H54 (cell line): ENCODE data around the gene EFNA5.

Experiments
- DNase-seq: peaks from one replicate; pipeline ENCODE4 v3.0.0; 2011; ENCODE audit warnings: low spot score, mixed read lengths; ENCODE audit not compliant: insufficient read length
- FAIRE-seq: peaks from 3 replicates; lab custom pipeline; 2011; peaks lifted over from hg19 to GRCh38; lab: Jason Lieb, UNC
- POLR2A ChIP-seq: IDR thresholded peaks from 2 replicates; pipeline ENCODE4 v1.6.1; 2011; ENCODE audit warnings: low read depth, mild to moderate bottlenecking, low read length

Gene EFNA5

DNA sequence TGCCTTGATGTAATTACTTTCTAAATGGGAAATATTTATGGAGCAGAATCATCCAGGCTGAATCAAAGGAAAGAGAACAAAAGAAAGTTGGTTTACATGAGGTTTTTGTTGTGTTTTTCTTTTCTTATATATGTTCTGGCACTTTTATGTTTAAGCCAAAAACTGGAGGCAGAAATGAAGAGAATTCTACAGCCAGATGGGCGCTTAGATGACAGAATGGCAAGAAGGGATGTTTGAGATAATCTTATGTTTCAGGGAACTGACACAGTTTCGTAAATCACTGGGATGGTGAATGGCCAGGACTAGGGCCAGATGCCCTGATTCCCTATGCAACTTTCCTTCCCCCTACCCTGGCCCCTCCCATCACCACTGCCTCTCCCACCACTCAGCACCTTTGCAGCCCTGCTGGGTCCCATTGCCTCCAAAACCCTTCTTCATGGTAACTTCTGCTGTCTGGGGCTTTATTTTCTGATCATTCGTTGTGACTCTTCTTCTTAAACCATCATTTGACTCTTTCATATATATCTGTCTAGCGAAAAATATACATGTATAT is 111.8 kb downstream of the EFNA5 start:
- FAIRE-seq (no peak), DNase-seq (no peak)
- no peak for TF ChIP-seq POLR2A

DNA sequence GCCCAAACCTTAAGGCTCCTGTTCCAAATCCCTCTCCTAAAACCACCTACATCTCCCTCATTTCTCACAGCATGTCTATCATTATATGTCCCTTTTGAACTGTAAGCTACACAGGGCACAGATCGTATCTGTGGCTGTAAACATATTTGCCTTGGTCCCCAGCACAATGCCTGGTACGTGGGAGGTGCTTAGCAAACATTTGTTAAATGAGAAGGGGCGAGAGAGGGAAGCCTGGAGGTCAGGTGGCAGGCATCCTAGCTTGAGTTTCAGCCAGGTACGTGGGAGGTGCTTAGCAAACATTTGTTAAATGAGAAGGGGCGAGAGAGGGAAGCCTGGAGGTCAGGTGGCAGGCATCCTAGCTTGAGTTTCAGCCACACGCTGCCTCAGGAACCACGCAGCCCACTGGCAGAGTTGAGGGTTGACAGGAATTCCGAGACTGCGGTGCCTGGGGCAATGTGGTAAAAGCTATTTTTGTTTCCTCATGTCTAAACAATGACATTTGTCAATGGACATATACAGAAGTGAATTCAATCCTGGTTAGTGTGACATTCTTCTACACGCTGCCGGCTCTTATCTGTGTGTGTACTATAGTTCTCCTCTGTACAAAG is 113.6 kb downstream of the EFNA5 start:
- no peak for TF ChIP-seq POLR2A
- DNase-seq (peak; percentile 31), FAIRE-seq (peak; percentile 87)

DNA sequence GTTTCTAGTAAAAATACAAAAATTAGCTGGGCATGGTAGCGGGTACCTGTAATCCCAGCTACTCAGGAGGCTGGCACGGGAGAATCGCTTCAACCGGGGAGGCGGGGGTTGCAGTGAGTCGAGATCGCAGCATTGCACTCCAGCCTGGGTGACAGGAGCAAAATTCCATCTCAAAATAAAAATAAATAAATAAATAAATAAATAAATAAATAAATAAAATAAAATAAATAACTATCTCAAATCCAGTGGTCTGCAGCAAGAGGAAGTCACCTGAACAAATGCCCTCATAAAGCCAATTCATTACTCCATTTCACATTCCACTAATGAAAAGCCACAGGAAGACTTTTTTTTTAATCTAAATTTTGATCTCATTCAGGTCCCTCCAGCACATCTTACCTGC is 114.2 kb downstream of the EFNA5 start:
- no peak for TF ChIP-seq POLR2A
- DNase-seq (no peak), FAIRE-seq (no peak)

DNA sequence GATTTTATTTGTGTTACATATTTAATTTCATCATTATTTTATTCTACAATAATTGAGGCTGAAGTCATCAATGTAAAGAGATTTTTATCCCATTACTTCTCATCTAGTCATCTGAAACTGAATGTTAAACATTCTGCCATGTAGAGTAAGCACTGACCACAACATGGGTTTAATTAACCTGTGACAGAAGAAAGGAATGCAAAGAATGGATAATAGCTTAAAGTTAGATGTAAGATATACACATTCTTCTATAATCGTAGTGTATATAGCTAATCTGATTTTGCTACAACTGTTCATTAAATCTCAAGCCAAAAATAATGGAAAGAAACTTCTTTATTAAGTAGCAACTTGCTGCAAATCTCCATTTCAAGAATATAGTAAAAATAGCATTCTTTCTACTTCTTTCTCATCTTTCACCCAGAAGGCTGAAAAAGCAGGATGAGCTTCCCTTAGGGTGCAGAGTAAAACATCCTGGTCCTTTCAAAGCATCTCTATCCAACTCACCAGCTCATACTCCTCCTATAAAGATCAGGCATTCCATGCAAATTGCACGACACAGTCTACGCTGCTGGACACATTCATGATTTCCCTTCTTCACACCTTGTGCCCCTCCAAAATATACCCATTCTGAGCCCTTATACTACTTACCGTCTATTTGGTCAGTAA is 115.2 kb downstream of the EFNA5 start:
- TF ChIP-seq POLR2A = no peak
- no peak for DNase-seq
- FAIRE-seq = peak; percentile 62

DNA sequence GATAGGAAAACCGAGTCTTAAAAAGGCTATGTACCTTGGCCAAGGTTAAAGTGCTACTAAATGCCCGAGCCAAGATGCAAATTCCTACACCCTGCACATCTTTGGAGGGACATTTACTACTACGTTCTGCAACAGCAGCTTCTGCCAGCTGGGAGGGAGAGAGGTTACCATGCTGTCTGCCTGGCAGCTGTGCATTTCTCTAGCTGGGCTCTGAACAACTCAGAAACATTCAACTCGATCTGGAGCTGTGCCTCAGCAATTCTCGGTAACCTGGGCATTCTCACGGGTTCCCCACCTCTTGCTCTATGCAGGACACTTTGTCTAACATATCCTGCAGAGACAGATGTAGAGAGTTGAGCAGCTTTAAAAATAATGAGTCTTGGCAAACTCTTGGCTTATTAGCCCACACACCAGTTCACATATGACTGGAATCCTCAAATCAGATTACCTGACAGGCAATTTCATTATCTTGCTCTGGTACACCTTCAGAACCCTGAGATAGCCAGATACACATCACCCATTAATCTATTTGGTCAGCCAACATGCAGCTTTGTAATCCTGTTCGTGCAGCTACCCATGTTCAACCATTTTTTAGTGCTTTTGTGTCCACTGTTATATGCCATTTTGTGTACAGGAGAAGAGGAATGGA is 115.8 kb downstream of the EFNA5 start:
- no peak for TF ChIP-seq POLR2A
- DNase-seq = no peak
- FAIRE-seq = no peak

DNA sequence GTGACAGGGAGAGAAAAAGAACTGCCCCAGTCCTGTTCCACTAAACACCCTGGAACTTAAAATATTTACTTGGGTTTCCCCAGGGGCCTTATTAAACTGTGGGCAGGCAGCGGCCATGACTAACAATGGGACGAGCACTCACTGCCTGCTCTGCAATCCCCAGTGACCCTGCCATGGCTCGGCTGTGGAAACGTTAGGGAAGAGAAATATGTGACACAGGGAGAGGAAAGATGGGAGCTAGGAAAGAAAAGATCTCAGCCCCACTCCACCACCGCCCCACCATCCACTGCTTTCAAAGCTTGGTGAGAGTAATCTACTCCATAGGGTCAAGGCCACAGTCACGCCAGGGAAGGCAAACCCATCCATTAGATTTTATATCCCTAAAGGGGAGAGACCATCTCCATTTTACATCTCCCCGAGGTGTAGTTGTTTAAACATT is 117.6 kb downstream of the EFNA5 start:
- no peak for TF ChIP-seq POLR2A
- FAIRE-seq (no peak), DNase-seq (no peak)

DNA sequence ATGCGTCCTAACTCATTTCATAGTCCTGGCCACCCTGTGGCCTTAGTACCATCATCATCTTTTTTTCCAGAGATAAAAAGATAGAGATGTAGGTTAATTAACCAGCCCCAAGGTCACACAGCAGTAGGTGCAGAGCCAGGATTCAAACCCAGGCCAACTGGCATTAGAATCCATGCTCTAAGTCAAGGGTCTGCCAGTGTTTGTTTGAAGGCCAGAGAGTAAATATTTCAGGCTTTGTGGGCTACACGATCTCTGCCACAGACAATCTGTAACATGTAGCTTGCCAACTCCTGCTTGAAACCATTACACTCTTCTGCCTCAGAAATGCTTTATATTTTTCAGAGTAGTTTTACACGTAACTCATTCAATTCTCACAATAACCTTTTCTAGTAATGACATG is 119.6 kb downstream of the EFNA5 start:
- no peak for FAIRE-seq
- no peak for DNase-seq
- TF ChIP-seq POLR2A = no peak

DNA sequence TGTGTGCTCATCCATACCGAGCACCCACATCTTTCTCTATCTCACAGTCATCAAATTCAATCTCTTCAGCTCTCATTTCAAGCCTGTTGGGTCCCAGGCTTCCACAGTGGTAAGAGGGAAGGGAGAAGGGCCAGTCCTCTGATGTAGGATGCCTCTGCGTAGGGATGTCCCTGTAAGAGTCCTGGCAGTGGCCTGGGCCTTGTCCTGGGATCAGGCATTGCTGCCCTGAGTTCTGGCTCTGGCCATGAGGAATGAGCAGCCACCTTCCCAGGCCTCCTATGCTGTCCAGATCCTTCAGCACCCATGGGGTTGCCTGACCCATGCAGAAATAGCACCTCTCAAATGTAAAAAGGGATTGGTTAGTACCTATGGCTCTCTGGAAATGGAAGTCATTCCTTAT is 121.2 kb downstream of the EFNA5 start:
- TF ChIP-seq POLR2A = no peak
- FAIRE-seq = no peak
- DNase-seq = no peak

DNA sequence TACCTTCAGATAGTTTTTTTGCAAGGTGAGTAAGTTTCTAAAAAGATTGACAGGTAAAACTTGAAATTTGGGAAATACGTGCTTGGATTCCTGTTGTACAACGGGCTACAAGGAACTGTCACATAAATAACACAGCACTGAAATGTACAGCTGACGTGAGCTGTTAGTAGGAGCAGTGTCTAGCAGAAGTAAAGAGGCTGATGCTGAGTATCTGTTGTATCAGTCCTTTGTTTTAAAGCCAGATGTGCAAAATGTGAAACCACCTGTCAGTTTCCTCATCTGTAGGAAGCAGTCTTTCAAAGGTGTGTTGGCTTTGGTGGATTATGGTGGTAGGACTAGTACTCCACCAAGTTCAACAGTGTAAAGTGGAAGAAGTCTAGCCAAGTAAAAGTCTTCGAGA is 122.3 kb downstream of the EFNA5 start:
- TF ChIP-seq POLR2A = no peak
- DNase-seq = no peak
- no peak for FAIRE-seq

DNA sequence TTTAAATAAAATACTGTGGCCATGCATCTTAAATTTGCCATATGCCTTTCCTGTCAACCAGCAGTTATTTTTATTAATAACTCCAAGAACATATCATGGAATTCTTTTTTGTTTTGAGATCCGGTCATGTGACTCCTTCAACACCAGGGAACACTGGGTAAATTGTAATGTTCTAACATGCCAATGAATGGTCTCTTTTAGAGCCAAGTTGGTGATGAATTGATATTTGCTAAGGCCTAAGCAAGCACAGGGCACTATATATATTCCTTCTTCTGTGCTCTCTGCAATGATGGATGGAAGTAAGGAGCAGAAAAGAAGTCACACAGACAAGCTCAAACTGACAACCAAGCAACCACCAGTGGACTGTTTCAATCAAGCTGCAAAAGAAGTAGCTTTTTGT is 124.0 kb downstream of the EFNA5 start:
- DNase-seq (no peak), FAIRE-seq (no peak)
- no peak for TF ChIP-seq POLR2A

DNA sequence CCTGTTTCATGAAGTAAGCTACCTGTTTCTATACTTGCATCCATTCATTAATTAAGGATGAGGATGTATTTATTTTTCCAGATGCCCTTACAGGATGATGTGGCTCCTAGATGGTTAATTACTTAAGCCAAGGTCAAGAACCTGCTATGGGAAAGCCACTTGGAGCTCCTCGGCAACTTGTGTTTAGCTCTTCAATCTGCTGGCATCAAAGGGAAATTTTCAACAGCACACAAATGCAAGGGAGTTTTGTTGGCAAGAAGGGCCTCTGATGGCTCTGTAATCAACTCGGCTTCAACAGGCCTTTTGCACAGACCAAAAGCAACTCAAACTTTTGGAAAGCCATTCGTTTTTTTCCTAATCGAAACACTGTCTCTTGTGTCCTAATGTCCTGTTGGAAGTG is 125.3 kb downstream of the EFNA5 start:
- no peak for DNase-seq
- no peak for FAIRE-seq
- TF ChIP-seq POLR2A = no peak

DNA sequence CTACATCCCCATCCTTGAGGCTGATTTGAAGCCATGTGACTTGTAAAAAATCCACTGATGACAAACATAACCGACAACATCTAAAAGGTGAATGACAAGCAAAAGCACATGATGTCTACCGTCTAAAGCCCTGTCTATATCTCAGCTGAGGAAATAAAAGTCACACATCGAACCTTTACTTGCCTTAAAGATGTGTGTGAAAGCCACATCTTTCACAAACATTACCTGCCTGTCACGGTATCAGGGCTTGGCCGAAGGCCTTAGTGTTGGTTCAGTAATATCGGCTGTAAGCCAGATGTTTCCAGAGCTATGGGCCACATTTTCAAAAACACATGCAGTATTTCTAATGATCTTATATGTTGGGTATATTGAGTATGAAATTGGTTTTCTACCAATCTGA is 125.8 kb downstream of the EFNA5 start:
- FAIRE-seq = no peak
- TF ChIP-seq POLR2A = no peak
- DNase-seq = no peak

DNA sequence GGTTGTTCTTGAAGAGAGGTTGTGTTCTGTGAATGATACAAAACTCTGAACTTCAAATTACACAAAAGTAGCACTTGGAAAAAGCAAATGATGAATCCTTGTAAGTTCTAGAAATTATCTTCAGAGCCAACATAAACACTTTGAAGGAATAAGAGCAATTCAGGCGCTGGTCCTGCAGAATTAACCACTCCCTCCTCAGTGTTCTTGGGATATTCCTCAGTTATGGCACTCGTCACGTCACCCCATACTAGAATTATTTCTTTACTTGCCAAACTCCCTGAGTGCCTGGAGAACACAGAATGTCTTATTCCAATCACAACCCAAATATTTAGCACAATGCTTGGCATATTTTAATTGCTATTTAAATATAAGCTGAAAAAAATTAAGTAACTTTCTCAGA is 126.3 kb downstream of the EFNA5 start:
- no peak for TF ChIP-seq POLR2A
- DNase-seq = no peak
- peak; percentile 60 for FAIRE-seq

DNA sequence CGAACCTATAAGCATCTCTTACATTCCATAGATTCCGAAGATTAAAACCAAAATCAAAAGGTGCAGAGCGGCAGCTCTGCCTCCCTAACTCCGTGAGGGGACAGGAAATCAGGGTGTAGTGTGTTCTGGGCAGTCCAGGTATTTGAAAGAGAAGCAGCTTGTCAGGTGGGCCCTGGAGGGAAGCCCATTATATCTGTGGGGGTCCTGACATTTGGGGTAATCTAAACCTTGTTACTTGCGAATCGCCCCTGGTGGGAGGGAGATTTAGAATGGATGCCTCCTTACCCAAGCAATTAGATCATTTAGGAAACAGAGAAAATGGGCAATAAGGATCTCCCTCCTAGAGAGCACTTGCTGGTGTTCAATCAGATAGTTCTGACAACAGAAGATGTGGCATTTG is 126.9 kb downstream of the EFNA5 start:
- no peak for FAIRE-seq
- no peak for DNase-seq
- no peak for TF ChIP-seq POLR2A

DNA sequence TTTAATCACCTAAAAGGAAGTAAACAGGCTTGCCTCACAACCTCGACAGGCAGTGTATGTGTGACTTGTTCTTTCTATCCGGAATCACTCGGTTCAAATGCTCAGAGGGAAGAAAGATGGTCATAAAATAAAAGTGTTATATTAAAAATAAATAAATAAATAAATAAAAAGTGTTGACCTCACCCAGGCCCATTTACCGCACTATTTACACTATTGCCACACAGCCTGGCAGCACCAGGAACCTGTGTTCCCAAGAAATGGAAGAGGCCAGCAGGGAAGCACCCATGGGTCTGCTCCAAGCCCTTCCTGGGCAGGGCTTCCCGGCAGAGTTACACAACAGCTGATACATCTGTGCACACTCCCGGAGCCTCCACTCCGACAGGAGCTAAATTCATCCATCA is 127.9 kb downstream of the EFNA5 start:
- peak; percentile 17 for DNase-seq
- no peak for TF ChIP-seq POLR2A
- FAIRE-seq = peak; percentile 86
